GM20431 (cell line): ENCODE results near the gene CLPTM1.
"Not testable (repeated sequence)": the region's sequence is repeated elsewhere in the genome, so short reads cannot be mapped to it uniquely, and the experiment has no call there.

ENCODE experiments used
- in situ Hi-C: fragments of 300-500 bp; cut with MseI, MboI; formaldehyde crosslinking; loops from one replicate; pipeline ENCODE4 v1.15.0; 2020; ENCODE audit warnings: low sequenced_read_pairs; ENCODE audit not compliant: unreplicated experiment

CLPTM1 gene, protein sequence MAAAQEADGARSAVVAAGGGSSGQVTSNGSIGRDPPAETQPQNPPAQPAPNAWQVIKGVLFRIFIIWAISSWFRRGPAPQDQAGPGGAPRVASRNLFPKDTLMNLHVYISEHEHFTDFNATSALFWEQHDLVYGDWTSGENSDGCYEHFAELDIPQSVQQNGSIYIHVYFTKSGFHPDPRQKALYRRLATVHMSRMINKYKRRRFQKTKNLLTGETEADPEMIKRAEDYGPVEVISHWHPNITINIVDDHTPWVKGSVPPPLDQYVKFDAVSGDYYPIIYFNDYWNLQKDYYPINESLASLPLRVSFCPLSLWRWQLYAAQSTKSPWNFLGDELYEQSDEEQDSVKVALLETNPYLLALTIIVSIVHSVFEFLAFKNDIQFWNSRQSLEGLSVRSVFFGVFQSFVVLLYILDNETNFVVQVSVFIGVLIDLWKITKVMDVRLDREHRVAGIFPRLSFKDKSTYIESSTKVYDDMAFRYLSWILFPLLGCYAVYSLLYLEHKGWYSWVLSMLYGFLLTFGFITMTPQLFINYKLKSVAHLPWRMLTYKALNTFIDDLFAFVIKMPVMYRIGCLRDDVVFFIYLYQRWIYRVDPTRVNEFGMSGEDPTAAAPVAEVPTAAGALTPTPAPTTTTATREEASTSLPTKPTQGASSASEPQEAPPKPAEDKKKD

DNA sequence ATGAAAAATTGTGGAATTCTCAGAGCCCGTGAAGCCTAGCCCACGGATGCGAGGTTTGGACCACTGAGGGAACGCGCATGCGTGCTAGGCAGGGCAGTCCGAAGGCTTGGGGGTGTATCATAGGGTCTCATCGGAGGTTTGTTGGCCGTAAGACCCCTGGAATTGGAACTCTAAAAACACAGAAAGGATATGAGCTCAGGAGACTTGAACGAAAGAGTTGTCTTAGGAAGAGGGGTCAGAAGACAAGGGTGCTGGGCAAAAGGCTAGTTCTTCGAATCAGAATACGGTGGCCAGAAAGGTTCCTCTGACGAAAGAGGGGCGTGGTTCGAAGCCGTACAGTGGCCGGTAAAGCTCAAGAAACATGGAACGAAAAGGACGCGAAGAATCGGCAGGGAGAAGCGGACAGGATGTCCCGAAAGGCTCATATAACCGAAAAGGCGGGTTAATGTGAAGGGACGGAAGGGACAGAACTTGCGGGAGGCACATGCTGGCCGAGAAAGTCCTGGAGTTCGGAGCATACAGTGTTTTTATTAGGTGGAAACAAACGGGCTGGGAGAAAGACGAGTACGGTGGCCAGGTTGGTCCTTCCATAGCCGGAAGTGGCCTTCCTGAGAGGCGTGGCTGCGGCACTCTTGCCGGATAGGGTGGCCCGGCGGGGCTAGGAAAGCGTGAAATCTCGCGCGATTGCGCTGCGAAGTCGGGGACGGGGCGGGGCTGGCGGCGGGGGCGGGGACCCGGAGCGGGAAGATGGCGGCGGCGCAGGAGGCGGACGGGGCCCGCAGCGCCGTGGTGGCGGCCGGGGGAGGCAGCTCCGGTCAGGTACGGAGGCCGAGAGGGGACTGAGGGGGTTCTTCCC, at the start of gene CLPTM1:
CLPTM1 (plus strand) TSS at position 732 of the 856 bp plus-strand sequence; CDS start at position 748, 16 bp downstream.
- in situ Hi-C loops: loop anchor here (10.0 kb wide), 1 partner anchor 50 kb away; the partner anchor contains the start of gene APOE

- in situ Hi-C loops: loop anchor here (10.0 kb wide), 1 partner anchor 49 kb away; the partner anchor contains the start of gene CLPTM1
Measured at GRCh38 chr19:44905437-44906160, 49.6 kb upstream of the CLPTM1 start, which contains the start of gene APOE. Gene APOE (plus strand): TSS chr19:44905796. CDS start chr19:44906625, 829 bp downstream.

DNA sequence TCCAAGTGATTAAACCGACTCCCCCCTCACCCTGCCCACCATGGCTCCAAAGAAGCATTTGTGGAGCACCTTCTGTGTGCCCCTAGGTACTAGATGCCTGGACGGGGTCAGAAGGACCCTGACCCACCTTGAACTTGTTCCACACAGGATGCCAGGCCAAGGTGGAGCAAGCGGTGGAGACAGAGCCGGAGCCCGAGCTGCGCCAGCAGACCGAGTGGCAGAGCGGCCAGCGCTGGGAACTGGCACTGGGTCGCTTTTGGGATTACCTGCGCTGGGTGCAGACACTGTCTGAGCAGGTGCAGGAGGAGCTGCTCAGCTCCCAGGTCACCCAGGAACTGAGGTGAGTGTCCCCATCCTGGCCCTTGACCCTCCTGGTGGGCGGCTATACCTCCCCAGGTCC, 47.6 kb upstream of the CLPTM1 start:
- in situ Hi-C loops: loop anchor here (10.0 kb wide), 1 partner anchor 47 kb away; the partner anchor contains the start of gene CLPTM1

DNA sequence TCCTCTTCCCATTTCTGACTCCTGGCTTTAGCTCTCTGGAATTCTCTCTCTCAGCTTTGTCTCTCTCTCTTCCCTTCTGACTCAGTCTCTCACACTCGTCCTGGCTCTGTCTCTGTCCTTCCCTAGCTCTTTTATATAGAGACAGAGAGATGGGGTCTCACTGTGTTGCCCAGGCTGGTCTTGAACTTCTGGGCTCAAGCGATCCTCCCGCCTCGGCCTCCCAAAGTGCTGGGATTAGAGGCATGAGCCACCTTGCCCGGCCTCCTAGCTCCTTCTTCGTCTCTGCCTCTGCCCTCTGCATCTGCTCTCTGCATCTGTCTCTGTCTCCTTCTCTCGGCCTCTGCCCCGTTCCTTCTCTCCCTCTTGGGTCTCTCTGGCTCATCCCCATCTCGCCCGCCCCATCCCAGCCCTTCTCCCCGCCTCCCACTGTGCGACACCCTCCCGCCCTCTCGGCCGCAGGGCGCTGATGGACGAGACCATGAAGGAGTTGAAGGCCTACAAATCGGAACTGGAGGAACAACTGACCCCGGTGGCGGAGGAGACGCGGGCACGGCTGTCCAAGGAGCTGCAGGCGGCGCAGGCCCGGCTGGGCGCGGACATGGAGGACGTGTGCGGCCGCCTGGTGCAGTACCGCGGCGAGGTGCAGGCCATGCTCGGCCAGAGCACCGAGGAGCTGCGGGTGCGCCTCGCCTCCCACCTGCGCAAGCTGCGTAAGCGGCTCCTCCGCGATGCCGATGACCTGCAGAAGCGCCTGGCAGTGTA, 46.9 kb upstream of the CLPTM1 start:
- in situ Hi-C loops: loop anchor here (10.0 kb wide), 1 partner anchor 47 kb away; the partner anchor contains the start of gene CLPTM1

GRCh38 chr19:44908836-44909261, 46.3 kb upstream of the CLPTM1 start:
- in situ Hi-C loops: loop anchor here (10.0 kb wide), 1 partner anchor 46 kb away; the partner anchor contains the start of gene CLPTM1

DNA sequence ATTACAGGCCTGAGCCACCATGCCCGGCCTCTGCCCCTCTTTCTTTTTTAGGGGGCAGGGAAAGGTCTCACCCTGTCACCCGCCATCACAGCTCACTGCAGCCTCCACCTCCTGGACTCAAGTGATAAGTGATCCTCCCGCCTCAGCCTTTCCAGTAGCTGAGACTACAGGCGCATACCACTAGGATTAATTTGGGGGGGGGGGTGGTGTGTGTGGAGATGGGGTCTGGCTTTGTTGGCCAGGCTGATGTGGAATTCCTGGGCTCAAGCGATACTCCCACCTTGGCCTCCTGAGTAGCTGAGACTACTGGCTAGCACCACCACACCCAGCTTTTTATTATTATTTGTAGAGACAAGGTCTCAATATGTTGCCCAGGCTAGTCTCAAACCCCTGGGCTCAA, 45.4 kb upstream of the CLPTM1 start:
- in situ Hi-C loops: loop anchor here (10.0 kb wide), 1 partner anchor 45 kb away; the partner anchor contains the start of gene CLPTM1

GRCh38 chr19:44911896-44912295, 43.3 kb upstream of the CLPTM1 start:
- in situ Hi-C loops: not testable (repeated sequence)

GRCh38 chr19:44912854-44913253, 42.3 kb upstream of the CLPTM1 start:
- in situ Hi-C loops: no loop called here

DNA sequence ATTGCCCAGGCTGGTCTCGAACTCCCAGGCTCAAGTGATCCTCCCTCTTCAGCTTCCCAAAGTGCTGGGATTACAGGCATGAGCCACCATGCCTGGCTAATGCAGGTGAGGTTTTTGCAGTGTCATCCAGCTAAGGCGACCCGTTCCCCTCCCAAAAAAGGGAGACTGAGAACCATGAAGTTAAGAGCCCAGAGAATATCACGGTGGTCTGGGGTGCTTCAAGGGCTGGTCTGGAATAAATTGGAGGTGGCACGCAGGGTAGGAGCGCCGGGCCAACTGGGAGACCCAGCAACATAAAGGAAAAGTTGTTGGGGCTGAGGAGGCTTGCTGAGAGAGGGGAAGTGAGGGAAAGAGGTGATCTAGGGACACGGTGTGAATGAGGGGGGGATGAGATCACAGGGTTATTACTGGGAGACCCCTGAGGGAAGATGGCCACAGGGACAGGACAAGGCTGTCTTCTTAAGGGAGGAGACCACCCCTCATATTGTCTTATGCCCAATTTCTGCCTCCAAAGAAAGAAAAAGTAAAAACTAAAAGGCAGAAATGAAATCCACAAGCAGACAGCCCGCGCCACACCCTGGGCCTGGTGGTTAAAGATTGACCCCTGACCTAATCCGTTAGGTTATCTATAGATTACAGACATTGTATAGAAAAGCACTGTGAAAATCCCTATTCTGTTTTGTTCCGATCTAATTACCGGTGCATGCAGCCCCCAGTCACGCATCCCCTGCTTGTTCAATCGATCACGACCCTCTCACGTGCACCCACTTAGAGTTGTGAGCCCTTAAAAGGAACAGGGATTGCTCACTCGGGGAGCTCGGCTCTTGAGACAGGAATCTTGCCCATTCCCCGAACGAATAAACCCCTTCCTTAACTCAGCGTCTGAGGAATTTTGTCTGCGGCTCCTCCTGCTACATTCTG, 41.4 kb upstream of the CLPTM1 start:
- in situ Hi-C loops: not testable (repeated sequence)

GRCh38 chr19:44914433-44915206, 40.6 kb upstream of the CLPTM1 start, which contains the start of gene APOC1:
Gene APOC1 (plus strand): TSS chr19:44914608. CDS start chr19:44914892, 284 bp downstream.
- in situ Hi-C loops: not testable (repeated sequence)

GRCh38 chr19:44924243-44924725, 30.9 kb upstream of the CLPTM1 start:
- in situ Hi-C loops: no loop called here

GRCh38 chr19:44925114-44925891, 29.9 kb upstream of the CLPTM1 start:
- in situ Hi-C loops: no loop called here

DNA sequence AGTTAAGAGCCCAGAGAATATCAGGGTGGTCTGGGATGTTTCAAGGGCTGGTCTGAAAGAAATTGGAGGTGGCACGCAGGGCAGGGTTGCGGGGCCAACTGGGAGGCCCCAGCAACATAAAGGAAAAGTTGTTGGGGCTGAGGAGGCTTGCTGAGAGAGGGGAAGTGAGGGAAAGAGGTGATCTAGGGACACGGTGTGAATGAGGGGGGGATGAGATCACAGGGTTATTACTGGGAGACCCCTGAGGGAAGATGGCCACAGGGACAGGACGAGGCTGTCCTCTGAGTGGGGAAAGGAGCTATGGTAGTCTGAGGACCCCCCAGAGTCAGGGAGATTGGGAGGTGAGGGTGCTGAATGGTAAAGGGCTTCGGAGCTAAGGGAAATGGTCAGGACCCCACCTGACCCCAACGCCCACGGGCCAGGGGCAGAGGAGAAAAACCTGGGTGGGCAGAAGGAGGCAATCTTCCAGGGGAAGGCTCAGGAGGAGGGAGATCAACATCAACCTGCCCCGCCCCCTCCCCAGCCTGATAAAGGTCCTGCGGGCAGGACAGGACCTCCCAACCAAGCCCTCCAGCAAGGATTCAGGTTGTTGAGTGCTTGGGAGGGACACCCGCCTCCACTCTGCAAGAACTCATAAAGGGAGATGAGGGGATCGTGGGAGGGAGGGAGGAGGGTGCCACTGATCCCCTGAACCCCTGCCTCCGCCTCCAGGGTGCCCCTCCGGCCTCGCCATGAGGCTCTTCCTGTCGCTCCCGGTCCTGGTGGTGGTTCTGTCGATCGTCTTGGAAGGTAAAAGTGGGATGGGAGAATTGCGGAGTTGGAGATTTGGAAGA, 28.7 kb upstream of the CLPTM1 start:
- in situ Hi-C loops: not testable (repeated sequence)

- in situ Hi-C loops: no loop called here
Measured at GRCh38 chr19:44927746-44928145, 27.4 kb upstream of the CLPTM1 start.

DNA sequence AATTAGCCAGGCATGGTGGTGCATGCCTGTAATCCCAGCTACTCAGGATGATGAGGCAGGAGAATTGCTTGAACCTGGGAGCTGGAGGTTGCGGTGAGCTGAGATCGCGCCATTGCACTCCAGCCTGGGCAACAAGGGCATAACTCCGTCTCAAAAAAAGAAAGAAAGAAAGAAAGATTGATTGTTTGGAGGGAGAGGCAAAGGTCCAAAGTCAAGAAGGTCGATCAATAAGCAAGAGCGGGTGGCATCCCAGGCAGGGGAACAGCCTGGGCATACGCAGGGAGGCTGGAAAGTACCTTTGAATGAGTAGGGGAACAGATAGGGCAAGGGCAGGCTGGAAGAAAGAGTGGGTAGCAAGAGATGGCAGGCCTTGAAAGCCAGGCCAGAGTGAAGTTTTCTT, 25.1 kb upstream of the CLPTM1 start:
- in situ Hi-C loops: no loop called here
